Ishikawa (cell line): ENCODE data around the gene BTAF1.

Source experiments
- CEBPB ChIP-seq: IDR thresholded peaks from 2 replicates; pipeline ENCODE4 v1.6.1; 2012
- CREB1 ChIP-seq: IDR thresholded peaks from 2 replicates; pipeline ENCODE4 v1.6.1; 2012; ENCODE audit warnings: low read depth
- EGR1 ChIP-seq: IDR thresholded peaks from 2 replicates; pipeline ENCODE4 v1.6.1; 2012
- EP300 ChIP-seq: IDR thresholded peaks from 2 replicates; pipeline ENCODE4 v1.6.1; 2012; ENCODE audit warnings: borderline replicate concordance
- FOXM1 ChIP-seq: IDR thresholded peaks from 2 replicates; pipeline ENCODE4 v1.6.1; 2012; ENCODE audit warnings: low read depth, borderline replicate concordance
- MAX ChIP-seq: IDR thresholded peaks from 2 replicates; pipeline ENCODE4 v1.6.1; 2012
- NFIC ChIP-seq: IDR thresholded peaks from 2 replicates; pipeline ENCODE4 v1.6.1; 2012
- RAD21 ChIP-seq: IDR thresholded peaks from 2 replicates; pipeline ENCODE4 v1.6.1; 2012; ENCODE audit warnings: low read depth
- REST ChIP-seq: IDR thresholded peaks from 2 replicates; pipeline ENCODE4 v1.6.1; 2012; ENCODE audit warnings: low read depth, mild to moderate bottlenecking
- TAF1 ChIP-seq: IDR thresholded peaks from 2 replicates; pipeline ENCODE4 v1.6.1; 2012; ENCODE audit warnings: low read depth, mild to moderate bottlenecking
- TCF12 ChIP-seq: IDR thresholded peaks from 2 replicates; pipeline ENCODE4 v1.6.1; 2012; ENCODE audit warnings: low read depth
- TEAD4 ChIP-seq: IDR thresholded peaks from 2 replicates; pipeline ENCODE4 v1.6.1; 2012
- USF1 ChIP-seq: IDR thresholded peaks from 2 replicates; pipeline ENCODE4 v1.6.1; 2012
- YY1 ChIP-seq: IDR thresholded peaks from 2 replicates; pipeline ENCODE4 v1.6.1; 2012; ENCODE audit warnings: low read depth
- ZBTB7A ChIP-seq: IDR thresholded peaks from 2 replicates; pipeline ENCODE4 v1.6.1; 2012; ENCODE audit warnings: low read depth

Gene BTAF1

GRCh38 chr10:91901784-91902677 lies 21.5 kb upstream of the BTAF1 start:
- no peak for TF ChIP-seq TCF12
- TF ChIP-seq CEBPB: peak; percentile 73
- no peak for TF ChIP-seq RAD21

GRCh38 chr10:91907033-91907594 lies 16.5 kb upstream of the BTAF1 start:
- TF ChIP-seq CREB1: no peak
- no peak for TF ChIP-seq CEBPB
- TF ChIP-seq TEAD4: no peak
- TF ChIP-seq TCF12: no peak
- no peak for TF ChIP-seq RAD21

GRCh38 chr10:91907914-91908336 lies 15.6 kb upstream of the BTAF1 start:
- TF ChIP-seq ZBTB7A (no peak), USF1 (no peak), EP300 (no peak), CREB1 (no peak), TAF1 (no peak), EGR1 (no peak), NFIC (no peak), TEAD4 (no peak), TCF12 (no peak), CEBPB (no peak), MAX (no peak), RAD21 (no peak), FOXM1 (no peak), REST (no peak)

GRCh38 chr10:91908337-91909116 lies 15.0 kb upstream of the BTAF1 start:
- TF ChIP-seq NFIC: peak; percentile 38; the same call in 1 of the 2 replicates
- no peak for TF ChIP-seq USF1
- no peak; the same call in 1 of the 2 replicates for TF ChIP-seq YY1
- TF ChIP-seq EGR1: peak; percentile 18; the same call in 1 of the 2 replicates
- no peak; the same call in 1 of the 2 replicates for TF ChIP-seq CEBPB
- TF ChIP-seq CREB1: no peak
- 0 out of 2 replicates have a peak, but pooled peaks have one; percentile 17 for TF ChIP-seq EP300
- peak; percentile 49; the same call in 1 of the 2 replicates for TF ChIP-seq TCF12
- TF ChIP-seq ZBTB7A: peak; percentile 59
- peak; percentile 52 for TF ChIP-seq RAD21
- TF ChIP-seq TEAD4: peak; percentile 8; the same call in 1 of the 2 replicates
- peak; percentile 74; the same call in 1 of the 2 replicates for TF ChIP-seq TAF1
- no peak for TF ChIP-seq REST
- TF ChIP-seq FOXM1: no peak
- peak; percentile 95 for TF ChIP-seq MAX

- TF ChIP-seq TCF12 (no peak), EP300 (no peak), EGR1 (no peak), REST (0 out of 2 replicates have a peak, but pooled peaks have one; percentile 7), NFIC (0 out of 2 replicates have a peak, but pooled peaks have one; percentile 33), TAF1 (no peak), RAD21 (no peak), MAX (no peak)
These were observed 14.4 kb upstream of the BTAF1 start, which contains the start of gene FGFBP3 for GRCh38 chr10:91909117-91909677. TSS of gene FGFBP3 (minus strand) at chr10:91909486. CDS start at chr10:91908969, 517 bp downstream.
